GM12892 (cell line): Measurements from ENCODE around the gene STAMBPL1.

Experiments
- DNase-seq: peaks from one replicate; pipeline ENCODE4 v3.0.0; 2011; ENCODE audit not compliant: insufficient read length
- FAIRE-seq: peaks from 2 replicates; lab custom pipeline; 2011; peaks lifted over from hg19 to GRCh38; lab: Jason Lieb, UNC
- POLR2A ChIP-seq: IDR thresholded peaks from 2 replicates; pipeline ENCODE4 v1.6.1; 2011; ENCODE audit warnings: low read depth, low read length, control low read depth
- POLR2AphosphoS5 ChIP-seq: IDR thresholded peaks from 2 replicates; pipeline ENCODE4 v1.6.1; 2011; ENCODE audit warnings: low read depth, low read length, control low read depth
- TAF1 ChIP-seq: IDR thresholded peaks from 2 replicates; pipeline ENCODE4 v1.6.1; 2011; ENCODE audit warnings: low read depth, mild to moderate bottlenecking, control low read depth, low read length, borderline replicate concordance

Gene STAMBPL1

DNA sequence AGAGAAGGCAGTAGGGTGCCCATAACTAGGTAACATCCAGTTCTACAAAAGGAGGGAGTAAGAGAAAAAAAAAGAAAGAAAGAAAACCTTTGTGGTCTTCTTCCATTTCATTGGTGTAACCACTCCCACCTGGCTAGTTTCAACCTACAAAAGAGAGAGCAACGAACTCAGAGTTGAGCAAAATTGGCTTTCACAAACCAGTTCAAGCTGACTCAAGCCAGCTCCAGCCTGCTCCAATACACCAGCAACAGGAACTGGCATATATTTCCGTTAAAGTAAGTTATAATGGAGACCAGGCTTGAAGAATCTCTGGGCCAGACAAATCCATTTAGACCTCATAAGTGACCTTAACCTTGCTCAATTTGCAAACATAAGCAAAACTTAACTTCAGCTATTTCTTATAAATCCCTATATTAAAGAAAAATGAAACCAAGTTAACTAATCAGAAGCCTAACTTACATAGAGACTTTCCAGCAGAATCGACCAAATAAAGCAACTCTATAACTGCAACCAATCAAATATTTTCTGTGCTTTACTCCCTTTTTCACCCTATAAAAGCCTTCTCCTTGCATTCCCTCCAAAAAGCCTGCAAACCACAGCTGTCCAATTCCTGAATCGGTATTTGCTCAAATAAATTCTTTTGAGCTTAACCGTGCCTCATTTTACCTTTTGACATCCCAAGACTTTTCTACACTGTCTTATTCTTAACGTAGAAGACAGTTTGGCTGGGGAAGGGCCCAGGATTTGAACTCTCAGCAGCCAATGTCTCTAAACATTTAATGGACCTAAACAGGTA lies 38.5 kb upstream of the STAMBPL1 start:
- TF ChIP-seq TAF1 (no peak), POLR2AphosphoS5 (no peak), POLR2A (no peak)
- DNase-seq, result no peak
- FAIRE-seq, result no peak

DNA sequence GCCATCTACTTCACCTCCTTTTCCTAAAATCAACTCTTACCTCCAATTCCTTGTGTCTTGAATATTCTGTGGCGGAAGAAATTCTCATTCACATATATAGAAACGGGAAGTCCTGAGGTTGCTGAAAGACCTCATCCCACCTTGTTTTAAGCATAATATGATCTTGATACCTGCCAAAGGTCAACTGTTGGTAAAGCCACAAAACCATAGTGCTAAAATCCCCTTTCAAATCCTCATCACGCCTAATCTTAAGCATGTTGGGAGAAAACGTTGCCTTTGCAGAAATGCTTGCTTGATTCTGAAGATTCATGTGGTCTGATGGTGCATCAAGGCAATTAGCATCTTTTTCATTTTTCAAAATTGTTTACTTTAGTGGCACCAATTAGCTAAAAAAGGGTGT lies 36.9 kb upstream of the STAMBPL1 start:
- FAIRE-seq (no peak), DNase-seq (no peak)
- TF ChIP-seq POLR2AphosphoS5 (no peak), TAF1 (no peak), POLR2A (no peak)

DNA sequence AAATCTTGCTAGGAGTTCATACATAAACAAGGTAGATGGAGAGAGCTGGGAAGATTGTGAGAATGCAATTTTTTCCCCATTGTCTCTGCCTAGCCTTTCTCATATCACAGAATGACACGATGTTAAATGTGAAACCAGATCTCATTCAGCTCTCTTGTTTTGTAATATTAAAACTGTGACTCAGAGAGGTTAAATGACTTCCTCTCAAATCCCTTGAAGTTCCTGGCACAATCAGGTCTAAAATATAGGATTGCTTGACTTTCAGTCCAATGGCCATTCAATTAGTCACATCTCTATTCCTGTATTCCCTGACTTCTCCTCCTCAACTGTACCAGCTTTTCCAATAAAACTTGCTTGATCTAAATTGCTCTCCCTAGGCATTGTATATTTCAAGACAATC lies 31.5 kb upstream of the STAMBPL1 start:
- DNase-seq (no peak), FAIRE-seq (peak; percentile 27)
- no peak for TF ChIP-seq TAF1
- TF ChIP-seq POLR2AphosphoS5, result no peak

DNA sequence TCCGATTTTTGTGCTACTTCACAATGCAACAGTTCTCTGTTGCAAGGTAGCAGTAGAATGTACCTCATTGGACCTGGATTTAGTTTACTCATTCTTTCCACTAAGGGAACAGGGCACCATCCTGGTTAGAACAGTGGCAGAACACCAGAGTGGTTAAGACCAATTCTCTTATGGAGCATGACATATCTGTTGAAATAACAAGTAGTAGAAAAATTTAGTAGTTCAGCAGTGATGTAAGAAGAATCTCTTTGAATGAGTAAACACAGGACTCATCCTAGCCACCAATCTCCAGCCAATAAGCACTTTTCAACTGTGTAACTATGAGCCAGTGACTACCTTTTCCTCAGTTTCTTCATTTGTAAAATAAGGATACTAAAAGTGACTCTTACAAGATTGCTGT lies 30.8 kb upstream of the STAMBPL1 start:
- FAIRE-seq (peak; percentile 24), DNase-seq (no peak)
- TF ChIP-seq POLR2A (no peak), POLR2AphosphoS5 (no peak), TAF1 (no peak)

DNA sequence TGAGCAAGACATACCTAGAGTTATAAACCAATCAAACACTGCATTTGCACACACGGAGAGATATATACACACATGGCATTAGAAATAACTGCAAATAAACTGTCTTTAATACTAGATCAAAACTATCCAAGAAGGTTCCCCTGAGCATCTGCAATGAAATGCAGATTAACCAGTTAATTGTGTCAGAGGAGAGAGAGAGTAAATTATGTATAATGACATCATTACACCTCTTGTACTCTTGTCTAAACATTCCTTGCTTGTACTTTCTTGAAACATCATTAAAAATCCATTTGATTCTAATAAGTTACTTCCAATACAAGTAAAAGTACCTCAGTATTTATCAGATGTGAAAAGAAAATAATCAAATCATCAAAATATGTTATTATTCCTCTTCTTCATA lies 29.3 kb upstream of the STAMBPL1 start:
- TF ChIP-seq POLR2A, result no peak
- TF ChIP-seq TAF1, result no peak
- TF ChIP-seq POLR2AphosphoS5, result no peak
- FAIRE-seq, result peak; percentile 50
- DNase-seq, result no peak

DNA sequence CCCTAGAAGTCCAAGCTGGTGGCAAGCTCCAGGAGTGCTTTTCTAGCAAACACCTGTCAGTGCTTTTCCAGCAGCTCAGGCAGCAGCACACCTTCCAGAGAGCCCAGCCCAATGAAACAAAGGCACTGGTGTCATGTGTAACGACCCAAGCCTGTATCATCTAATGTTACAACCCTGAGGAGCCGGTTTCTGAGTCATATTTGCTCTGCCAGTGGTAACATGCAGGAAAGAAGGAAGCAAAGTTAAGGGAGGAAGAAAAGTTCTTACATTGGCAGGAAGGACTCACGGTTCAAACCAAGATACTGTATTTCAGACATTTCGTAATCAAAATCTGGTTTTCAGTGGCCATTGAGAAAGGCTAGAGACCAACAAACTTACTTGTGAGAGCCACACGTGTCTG lies 28.3 kb upstream of the STAMBPL1 start, which contains the start of gene ANKRD22:
TSS of gene ANKRD22 (minus strand) at position 139 of the 400 bp plus-strand sequence. CDS start 237 bp downstream, outside the sequence.
- DNase-seq, result no peak
- no peak for TF ChIP-seq POLR2A
- no peak for TF ChIP-seq TAF1
- no peak for TF ChIP-seq POLR2AphosphoS5
- FAIRE-seq, result peak; percentile 85

DNA sequence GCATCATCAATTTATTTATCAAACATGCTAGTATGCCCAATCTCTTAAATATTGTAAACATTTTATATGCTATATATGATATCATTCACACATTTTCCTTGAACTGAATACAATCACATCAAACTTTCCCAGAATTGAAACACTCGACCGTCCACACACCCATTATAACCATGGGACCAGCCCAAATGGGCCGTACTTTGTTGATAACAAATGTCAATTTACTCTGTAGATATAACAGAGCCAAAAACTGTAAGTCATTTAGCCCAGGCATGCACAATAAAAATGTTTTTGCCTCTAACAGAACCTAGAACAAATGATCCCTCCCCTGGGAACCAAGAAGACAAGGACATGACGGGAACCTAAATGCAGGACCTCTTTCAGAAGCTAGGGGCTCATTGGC lies 27.7 kb upstream of the STAMBPL1 start:
- TF ChIP-seq POLR2AphosphoS5, result no peak
- TF ChIP-seq POLR2A, result no peak
- no peak for TF ChIP-seq TAF1
- DNase-seq (no peak), FAIRE-seq (no peak)

DNA sequence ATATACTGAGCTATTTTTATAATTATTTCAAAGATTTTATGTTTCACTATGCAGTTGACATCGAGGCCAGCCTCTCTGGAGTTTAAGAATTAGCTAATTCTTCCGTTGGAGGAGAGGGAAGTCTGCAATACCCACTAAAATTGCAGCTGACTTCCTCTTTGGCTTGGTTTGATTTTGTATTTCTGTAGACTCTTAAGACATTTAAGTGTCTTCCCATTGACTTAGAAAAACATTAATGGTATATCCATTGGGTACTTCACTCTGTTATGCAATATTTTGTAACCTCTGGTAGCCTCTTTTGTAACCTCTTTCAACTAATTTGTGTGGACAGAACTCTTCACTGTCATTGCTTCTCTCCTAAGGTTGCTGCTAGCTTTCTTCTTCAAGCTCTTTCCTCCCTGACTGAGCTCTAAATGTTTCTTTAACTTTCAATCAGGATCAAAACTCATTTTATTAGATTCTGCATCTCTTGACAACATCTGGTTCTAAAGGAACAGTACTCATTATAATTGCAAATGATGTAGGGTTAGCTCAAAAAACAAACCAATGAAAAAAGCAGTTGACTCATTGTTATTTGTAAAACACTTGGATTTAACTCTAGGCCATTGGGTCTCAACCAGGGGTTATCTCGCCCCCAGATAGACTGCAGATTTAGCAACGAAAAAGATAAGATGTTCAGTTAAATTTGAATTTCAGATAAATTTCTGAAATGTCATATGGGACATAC lies 26.7 kb upstream of the STAMBPL1 start:
- no peak for FAIRE-seq
- TF ChIP-seq POLR2A, result no peak
- no peak for TF ChIP-seq TAF1
- no peak for TF ChIP-seq POLR2AphosphoS5
- DNase-seq, result no peak

DNA sequence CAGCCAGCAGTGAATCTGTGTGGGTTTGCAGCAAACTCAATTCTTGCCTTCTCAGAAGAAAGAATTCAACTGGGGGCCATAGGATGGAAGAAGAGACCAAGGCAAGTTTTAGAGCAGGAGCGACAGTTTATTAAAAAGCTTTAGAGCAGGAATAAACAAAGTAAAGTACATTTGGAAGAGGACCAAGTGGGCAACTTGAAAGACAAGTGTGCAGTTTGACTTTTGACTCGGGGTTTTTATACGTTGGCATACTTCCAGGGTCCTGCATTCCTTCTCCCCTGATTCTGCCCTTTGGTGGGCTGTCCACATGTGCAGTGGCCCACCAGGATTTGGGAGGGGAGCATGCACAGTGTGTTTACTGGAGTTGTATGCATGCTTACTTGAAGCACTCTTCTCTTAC lies 25.4 kb upstream of the STAMBPL1 start:
- FAIRE-seq, result no peak
- DNase-seq, result no peak
- no peak for TF ChIP-seq TAF1
- TF ChIP-seq POLR2AphosphoS5, result no peak
- TF ChIP-seq POLR2A, result no peak

DNA sequence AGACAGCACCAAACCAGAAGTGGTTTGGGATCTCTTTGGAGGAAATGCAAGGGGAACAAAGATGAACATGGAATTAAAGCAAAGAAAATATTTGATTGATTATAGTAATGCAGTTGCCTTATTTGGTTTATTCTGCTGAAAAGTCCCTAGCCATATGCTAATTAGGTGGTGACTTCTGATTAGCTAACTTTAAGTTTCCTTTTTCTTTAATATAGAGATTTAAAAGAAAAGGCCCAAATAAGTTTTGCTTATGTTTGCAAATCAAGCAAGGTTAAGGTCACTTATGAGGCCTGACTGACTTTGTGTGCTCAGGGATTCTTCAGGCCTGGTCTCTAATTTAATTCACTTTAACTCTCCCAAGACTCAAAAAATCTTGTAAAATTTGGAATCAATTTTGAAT lies 22.2 kb upstream of the STAMBPL1 start:
- DNase-seq (no peak), FAIRE-seq (no peak)
- TF ChIP-seq POLR2A (no peak), POLR2AphosphoS5 (no peak), TAF1 (no peak)

DNA sequence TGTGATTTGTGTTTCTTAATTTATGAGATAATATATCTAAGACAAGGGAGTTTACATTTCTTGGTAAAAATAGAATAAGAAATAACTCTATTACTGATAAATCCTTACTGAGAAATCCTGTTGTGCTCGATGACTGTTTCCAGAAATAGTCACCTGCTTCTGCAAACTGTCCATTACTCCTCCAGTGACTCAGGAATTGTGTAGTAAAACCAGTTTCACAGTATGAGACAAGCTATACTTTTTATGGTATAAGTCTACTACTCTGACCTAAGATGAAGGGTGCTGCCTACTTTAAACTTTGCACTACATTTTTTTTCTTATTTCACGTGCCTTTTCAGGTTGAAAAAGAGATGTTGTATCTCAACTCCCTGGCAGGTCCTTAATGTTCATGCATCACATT lies 21.6 kb upstream of the STAMBPL1 start:
- FAIRE-seq (no peak), DNase-seq (no peak)
- no peak for TF ChIP-seq POLR2A

DNA sequence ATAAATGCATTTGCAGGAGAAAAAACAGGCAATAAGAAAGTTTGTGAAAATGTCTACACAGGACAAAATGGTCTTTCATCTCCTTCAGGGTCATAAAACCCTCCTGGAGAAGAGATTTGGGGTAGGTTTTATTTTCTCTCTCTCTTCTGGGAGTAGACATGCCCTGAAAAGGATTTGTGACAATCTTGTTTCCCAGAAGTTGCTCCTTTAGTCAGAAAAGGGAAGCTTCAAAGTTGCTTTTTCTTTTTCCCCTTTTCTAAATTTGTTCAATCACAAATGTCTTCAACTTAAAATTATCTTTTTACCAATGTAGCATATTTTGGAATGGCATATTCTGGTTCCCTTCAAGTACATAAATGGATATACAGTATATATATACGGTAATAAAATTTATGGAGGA lies 19.0 kb upstream of the STAMBPL1 start:
- FAIRE-seq (no peak), DNase-seq (no peak)
- TF ChIP-seq POLR2A, result no peak
- TF ChIP-seq TAF1, result no peak
- no peak for TF ChIP-seq POLR2AphosphoS5
